Measurements from ENCODE around the gene PLP2. TPM values are rescaled to one million over a fixed set of nuclear protein-coding genes. Genes with fewer than 3 reads are reported as not detected.

The PLP2 gene
- total and polyA plus RNA-seq, 2 of the 4 experiments (the other 2 are of a cell fraction) = 22.6 to 156 TPM

DNA sequence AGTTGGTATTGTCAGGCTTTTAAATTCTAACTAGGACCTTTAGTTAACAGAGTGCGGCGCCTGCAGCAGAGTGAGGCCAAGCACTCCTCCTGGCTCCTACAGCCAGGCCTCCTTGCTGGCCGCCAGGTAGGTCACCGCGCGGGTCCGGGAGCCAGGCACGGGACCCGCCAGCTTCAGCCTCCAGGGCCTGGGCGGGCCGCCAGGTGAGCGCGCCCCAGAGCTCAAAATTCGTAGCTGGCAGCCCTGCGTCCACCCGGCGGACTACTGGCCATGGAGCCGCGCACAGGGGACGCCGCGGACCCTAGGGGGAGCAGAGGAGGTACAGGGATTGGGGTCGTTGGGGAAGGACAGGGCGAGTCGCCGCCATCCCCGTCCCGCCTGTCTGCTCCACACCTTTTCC lies 9.1 kb upstream of the PLP2 start, which contains the start of gene MAGIX:
TSS of gene MAGIX (plus strand) at position 139 of the 400 bp plus-strand sequence. CDS start at position 271, 132 bp downstream.
- intact Hi-C loops (cut with micrococcal nuclease) = loop anchor here (10.0 kb wide), 1 partner anchor 88 kb away; the partner anchor contains the start of genes PRAF2 and WDR45
- no peaks in the 10 kb centered on the region for H4K20me1 ChIP-seq (ENCODE audit: insufficient read depth, low read length)

More for the DNA sequence above, 9.1 kb upstream of the PLP2 start, which contains the start of gene MAGIX:
- CTCF ChIA-PET = no interaction called here
- H3K23ac ChIP-seq (ENCODE audit: low read depth, low read length) = no peak within 1 kb of the TSS
- H4K5ac ChIP-seq (ENCODE audit: low read depth, low read length) = peak within 1 kb of the TSS; percentile 95
- peak within 1 kb of the TSS; percentile 28; the same call in 1 of the 2 replicates for H2AK5ac ChIP-seq (ENCODE audit: low read depth, low read length)
- H3K4ac ChIP-seq (ENCODE audit: low read depth, low read length) = peak within 1 kb of the TSS; percentile 65
- H2BK120ac ChIP-seq (ENCODE audit: low read depth, low read length) = peak within 1 kb of the TSS; percentile 40; the same call in 1 of the 2 replicates
- dilution Hi-C loops (cut with HindIII; ENCODE audit: low sequenced_read_pairs, unreplicated experiment) (no loop called here), in situ Hi-C loops (cut with MboI; ENCODE audit: low sequenced_read_pairs) (no loop called here)
- peak within 1 kb of the TSS; percentile 84 for H3K27ac ChIP-seq (ENCODE audit: insufficient read depth, low read length)
- no peak within 1 kb of the TSS for H2BK15ac ChIP-seq (ENCODE audit: low read depth, low read length)
- POLR2A ChIA-PET (ENCODE audit: unreplicated experiment) = no interaction called here
- no peaks in the 10 kb centered on the region for H3K9me3 ChIP-seq (ENCODE audit: control insufficient read depth, insufficient read depth, low read length)
- H3K36me3 ChIP-seq (ENCODE audit: control insufficient read depth, insufficient read depth, low read length) = no peaks in the 10 kb centered on the region
- H3K79me1 ChIP-seq (ENCODE audit: low read depth in 1 of 2, low read length in 2 of 2) = no peaks in the 10 kb centered on the region
- no peak for TF ChIP-seq RFX5 (IDR thresholded peaks at IDR 0.05; ENCODE audit: low read depth, low read length)
- TF ChIP-seq RAD21 (IDR thresholded peaks at IDR 0.05; ENCODE audit: low read length) = no peak
- no peak for TF ChIP-seq NFE2L2 (IDR thresholded peaks at IDR 0.05; ENCODE audit: low read depth, low read length)
- TF ChIP-seq RCOR1 (IDR thresholded peaks at IDR 0.05; ENCODE audit: insufficient replicate concordance, low read length) = no peak
- TF ChIP-seq POLR2A (IDR thresholded peaks at IDR 0.05; ENCODE audit: low read depth, low read length) = no peak
- TF ChIP-seq, protein P1, sequence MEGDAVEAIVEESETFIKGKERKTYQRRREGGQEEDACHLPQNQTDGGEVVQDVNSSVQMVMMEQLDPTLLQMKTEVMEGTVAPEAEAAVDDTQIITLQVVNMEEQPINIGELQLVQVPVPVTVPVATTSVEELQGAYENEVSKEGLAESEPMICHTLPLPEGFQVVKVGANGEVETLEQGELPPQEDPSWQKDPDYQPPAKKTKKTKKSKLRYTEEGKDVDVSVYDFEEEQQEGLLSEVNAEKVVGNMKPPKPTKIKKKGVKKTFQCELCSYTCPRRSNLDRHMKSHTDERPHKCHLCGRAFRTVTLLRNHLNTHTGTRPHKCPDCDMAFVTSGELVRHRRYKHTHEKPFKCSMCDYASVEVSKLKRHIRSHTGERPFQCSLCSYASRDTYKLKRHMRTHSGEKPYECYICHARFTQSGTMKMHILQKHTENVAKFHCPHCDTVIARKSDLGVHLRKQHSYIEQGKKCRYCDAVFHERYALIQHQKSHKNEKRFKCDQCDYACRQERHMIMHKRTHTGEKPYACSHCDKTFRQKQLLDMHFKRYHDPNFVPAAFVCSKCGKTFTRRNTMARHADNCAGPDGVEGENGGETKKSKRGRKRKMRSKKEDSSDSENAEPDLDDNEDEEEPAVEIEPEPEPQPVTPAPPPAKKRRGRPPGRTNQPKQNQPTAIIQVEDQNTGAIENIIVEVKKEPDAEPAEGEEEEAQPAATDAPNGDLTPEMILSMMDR (conservative IDR thresholded peaks at IDR 0.05; ENCODE audit: low read depth, low read length) = no peak
- no peak for TF ChIP-seq CEBPB (IDR thresholded peaks at IDR 0.05; ENCODE audit: low read depth, low read length)
- TF ChIP-seq, protein P2, sequence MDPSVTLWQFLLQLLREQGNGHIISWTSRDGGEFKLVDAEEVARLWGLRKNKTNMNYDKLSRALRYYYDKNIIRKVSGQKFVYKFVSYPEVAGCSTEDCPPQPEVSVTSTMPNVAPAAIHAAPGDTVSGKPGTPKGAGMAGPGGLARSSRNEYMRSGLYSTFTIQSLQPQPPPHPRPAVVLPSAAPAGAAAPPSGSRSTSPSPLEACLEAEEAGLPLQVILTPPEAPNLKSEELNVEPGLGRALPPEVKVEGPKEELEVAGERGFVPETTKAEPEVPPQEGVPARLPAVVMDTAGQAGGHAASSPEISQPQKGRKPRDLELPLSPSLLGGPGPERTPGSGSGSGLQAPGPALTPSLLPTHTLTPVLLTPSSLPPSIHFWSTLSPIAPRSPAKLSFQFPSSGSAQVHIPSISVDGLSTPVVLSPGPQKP (IDR thresholded peaks at IDR 0.05; ENCODE audit: borderline replicate concordance, low read depth, low read length) = no peak
- TF ChIP-seq MAZ (IDR thresholded peaks at IDR 0.05; ENCODE audit: borderline replicate concordance, low read depth, low read length) = no peak
- TF ChIP-seq BHLHE40 (IDR thresholded peaks at IDR 0.05; ENCODE audit: low read depth, low read length) = no peak
- no peak for TF ChIP-seq MAFK (IDR thresholded peaks at IDR 0.05; ENCODE audit: low read depth, low read length)
- no peak for TF ChIP-seq MXI1 (IDR thresholded peaks at IDR 0.05; ENCODE audit: borderline replicate concordance, low read depth, low read length)
- no peak for TF ChIP-seq CHD1 (IDR thresholded peaks at IDR 0.05; ENCODE audit: low read depth, low read length)
- TF ChIP-seq FOS (IDR thresholded peaks at IDR 0.05; ENCODE audit: low read depth, low read length) = no peak
- no peak for TF ChIP-seq SMC3 (IDR thresholded peaks at IDR 0.05; ENCODE audit: low read depth, low read length)
- TF ChIP-seq, protein P3, sequence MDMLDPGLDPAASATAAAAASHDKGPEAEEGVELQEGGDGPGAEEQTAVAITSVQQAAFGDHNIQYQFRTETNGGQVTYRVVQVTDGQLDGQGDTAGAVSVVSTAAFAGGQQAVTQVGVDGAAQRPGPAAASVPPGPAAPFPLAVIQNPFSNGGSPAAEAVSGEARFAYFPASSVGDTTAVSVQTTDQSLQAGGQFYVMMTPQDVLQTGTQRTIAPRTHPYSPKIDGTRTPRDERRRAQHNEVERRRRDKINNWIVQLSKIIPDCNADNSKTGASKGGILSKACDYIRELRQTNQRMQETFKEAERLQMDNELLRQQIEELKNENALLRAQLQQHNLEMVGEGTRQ (IDR thresholded peaks at IDR 0.05; ENCODE audit: low read depth, low read length) = no peak
- H4K8ac ChIP-seq (ENCODE audit: low read depth in 2 of 2, low read length in 2 of 2) = peak within 1 kb of the TSS; percentile 86 to 97
- peaks cover 7% of the 10 kb centered on the region for H3K4me1 ChIP-seq (ENCODE audit: control insufficient read depth, insufficient read depth, low read length)
- no TSS peak for BruUV-seq (replicated peaks)
- peak within 1 kb of the TSS; percentile 84 for H3K4me2 ChIP-seq (ENCODE audit: low read depth, low read length)
- H3K4me3 ChIP-seq (ENCODE audit: insufficient read depth, low read depth, low read length) = peak within 1 kb of the TSS; percentile 46
- H4K91ac ChIP-seq (ENCODE audit: insufficient read depth, low read depth, low read length) = peak within 1 kb of the TSS; percentile 62; the same call in 1 of the 2 replicates
- peak within 1 kb of the TSS; percentile 75 for H3K9ac ChIP-seq (ENCODE audit: low read depth, low read length)
- peak within 1 kb of the TSS; percentile 73 for H2BK5ac ChIP-seq (ENCODE audit: low read depth, low read length, poor library complexity, severe bottlenecking)
- H3K14ac ChIP-seq (replicated peaks; ENCODE audit: low read depth, low read length) = no peak within 1 kb of the TSS
- no peak for ATAC-seq (ENCODE audit: low read depth)
- H3K18ac ChIP-seq (ENCODE audit: low read depth, low read length) = peak within 1 kb of the TSS; percentile 60; the same call in 1 of the 2 replicates
- WGBS, 2 experiments (ENCODE audit: extremely low coverage in 2 of 2, insufficient read length in 1 of 2) = no CpG with 5 or more reads among the region's 28 CpGs
- peak within 1 kb of the TSS; percentile 94 for H2AK9ac ChIP-seq (replicated peaks; ENCODE audit: low read depth, low read length, poor library complexity)
- no peaks in the 10 kb centered on the region; the same call in 1 of the 2 replicates for H3K27me3 ChIP-seq (ENCODE audit: control insufficient read depth, insufficient read depth, low read length)
- no peaks in the 10 kb centered on the region for H3K9me1 ChIP-seq (ENCODE audit: insufficient read depth, low read length)
- peak within 1 kb of the TSS; percentile 91 for H2AFZ ChIP-seq (replicated peaks; ENCODE audit: low read length, poor library complexity)
- no peak for DNase-seq
- H2BK20ac ChIP-seq (ENCODE audit: low read depth, low read length) = no peak within 1 kb of the TSS
- no peak within 1 kb of the TSS for H3K56ac ChIP-seq (ENCODE audit: extremely low read depth, insufficient read depth, low read length)

Data from IMR-90 (cell line).